Cerebellar cortex (tissue), 1 donor: ENCODE measurements around the gene FGD4.
"Not testable (repeated sequence)": the region's sequence is repeated elsewhere in the genome, so short reads cannot be mapped to it uniquely, and the experiment has no call there.

Source experiments
- DNase-seq: peaks from one replicate; pipeline ENCODE4 v3.0.0-alpha.2; 2015; ENCODE audit warnings: low spot score

FGD4 gene

DNA sequence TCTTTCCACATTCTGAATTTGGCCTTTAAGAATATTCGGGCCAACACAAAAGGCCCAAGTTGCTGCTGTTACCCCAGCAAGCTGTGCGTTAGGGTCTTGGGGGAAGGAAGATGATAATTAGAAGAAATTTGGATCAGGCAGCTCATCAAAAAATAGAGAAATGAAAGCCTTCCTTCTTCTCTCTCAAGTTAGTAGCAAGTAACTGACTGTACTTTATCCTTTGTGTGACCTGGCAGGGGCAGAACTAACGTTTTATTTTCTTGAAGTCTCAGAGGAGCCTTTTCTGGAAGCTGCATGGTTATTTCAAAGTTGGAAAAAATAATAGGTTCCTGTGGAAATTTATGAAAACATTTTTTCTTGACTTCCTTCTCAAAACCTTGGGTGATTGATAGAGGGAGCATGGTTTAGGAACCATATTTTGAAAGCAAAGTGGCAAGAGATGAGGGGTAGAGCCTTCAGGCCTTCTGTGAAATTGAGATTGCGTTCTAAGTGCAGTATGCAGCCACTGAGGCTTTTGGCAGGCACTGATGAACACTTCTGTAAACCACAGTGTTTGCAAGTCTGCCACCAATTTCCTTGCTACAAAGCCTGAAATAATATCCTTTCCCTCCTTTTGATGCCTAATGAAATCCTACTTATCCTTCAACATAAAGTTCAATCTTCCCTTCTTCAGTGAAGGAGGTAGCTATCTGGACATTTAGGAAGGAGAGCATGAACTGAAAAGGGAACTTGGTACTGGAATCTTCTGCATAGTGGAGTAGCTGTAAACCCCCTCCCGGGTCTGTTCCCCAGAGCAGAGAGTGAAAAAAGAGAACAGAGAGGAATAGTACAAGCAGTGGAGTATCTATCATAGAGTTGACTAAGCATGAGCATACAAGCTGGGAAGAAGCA, 123.2 kb downstream of the FGD4 start:
- DNase-seq, result no peak

DNA sequence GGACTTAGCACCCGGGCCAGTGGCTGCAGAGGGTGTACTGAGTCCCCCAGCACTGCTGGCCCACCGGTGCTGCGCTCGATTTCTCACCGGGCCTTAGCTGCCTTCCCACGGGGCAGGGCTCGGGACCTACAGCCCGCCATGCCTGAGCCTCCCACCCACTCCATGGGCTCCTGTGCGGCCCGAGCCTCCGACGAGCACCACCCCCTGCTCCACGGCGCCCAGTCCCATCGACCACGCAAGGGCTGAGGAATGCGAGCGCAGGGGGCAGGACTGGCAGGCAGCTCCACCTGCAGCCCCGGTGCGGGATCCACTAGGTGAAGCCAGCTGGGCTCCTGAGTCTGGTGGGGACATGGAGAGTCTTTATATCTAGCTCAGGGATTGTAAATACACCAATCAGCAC, 126.4 kb downstream of the FGD4 start:
- DNase-seq, result not testable (repeated sequence)

DNA sequence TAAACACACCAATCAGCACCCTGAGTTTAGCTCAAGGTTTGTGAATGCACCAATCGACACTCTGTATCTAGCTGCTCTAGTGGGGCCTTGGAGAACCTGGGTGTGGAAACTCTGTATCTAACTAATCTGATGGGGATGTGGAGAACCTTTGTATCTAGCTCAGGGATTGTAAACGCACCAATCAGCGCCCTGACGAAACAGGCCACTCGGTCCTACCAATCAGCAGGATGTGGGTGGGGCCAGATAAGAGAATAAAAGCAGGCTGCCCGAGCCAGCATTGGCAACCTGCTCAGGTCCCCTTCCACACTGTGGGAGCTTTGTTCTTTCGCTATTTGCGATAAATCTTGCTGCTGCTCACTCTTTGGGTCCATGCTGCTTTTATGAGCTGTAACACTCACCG, 127.0 kb downstream of the FGD4 start:
- DNase-seq, result not testable (repeated sequence)

DNA sequence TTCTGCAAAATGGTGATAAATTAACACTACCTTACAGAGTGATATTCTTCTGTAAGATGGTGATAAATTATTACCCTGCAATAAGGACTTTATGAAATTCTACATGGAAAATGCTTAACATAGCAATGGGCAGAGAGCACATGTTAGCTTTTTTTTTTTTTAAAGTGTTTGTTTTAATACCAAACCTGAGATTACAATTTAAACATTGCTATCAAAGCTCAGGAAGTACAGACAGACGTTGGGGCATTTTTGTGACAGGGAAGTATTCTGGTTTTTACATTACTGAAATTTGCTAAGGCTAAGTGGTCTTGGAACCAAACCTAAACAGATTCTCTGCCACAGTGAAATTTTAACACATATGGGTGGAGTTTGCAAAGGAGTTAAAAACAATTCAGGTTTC, 133.1 kb downstream of the FGD4 start:
- DNase-seq, result no peak

DNA sequence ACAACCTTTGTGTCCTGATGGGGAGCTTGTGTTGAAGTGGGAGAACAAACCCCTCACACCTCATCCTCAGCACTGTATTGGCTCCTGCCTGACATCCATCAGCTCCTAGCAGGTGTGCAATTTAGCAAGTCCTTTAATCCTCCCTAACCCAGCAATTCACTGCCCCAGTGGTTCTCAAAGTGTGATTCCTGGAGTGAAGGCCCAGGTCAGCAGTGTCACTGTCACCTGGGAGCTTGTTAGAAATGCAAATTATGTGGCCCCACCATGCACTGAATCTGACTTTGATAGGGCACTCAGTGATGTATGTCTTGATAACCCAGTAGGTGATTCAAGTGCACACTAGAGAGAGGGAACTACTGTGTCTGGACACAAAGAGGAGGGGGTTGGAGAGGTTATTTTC, 133.6 kb downstream of the FGD4 start:
- no peak for DNase-seq

DNA sequence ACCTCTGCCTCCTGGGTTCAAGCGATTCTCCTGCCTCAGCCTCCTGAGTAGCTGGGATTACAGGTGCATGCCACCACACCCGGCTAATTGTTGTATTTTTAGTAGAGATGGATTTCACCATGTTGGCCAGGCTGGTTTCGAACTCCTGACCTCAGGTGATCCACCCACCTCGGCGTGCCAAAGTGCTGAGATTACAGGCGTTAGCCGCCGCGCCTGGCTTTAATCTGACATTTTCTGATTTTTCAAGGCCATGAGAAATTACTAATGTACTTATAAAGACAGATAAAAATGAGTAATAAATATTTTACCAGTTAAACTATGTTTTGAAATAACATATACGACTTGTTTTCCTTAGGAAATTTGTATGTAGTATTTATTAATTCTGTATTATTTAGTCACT, 134.1 kb downstream of the FGD4 start:
- not testable (repeated sequence) for DNase-seq

DNA sequence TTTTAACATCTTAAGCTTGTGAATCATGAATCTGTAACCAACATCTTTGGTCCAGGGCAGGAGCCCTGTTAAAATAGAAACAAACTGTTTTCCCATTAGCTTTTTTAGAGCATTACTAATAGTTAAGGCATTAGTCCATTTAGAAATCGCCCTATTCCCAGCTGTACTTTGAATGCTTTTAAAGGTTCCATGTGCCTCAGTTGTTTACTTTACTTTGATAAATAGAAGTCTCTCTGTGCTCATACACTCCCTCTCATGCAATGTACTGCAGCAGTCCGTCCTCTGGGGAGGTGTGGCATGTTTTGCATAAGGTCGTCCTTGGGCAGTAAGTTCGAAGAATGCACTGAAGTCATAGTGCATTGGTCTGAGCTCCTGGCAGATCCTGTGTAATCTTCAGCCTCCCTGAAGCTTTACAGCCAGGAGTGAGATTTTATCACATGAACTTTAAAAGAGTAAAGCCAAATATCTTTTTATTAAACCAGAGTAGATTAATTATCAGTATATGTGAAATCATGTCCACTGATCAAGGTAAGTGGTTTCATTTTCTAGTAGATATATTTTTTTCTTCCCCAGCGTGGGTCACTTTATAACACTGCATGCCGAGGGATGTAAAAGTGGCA, 134.7 kb downstream of the FGD4 start:
- no peak for DNase-seq

DNA sequence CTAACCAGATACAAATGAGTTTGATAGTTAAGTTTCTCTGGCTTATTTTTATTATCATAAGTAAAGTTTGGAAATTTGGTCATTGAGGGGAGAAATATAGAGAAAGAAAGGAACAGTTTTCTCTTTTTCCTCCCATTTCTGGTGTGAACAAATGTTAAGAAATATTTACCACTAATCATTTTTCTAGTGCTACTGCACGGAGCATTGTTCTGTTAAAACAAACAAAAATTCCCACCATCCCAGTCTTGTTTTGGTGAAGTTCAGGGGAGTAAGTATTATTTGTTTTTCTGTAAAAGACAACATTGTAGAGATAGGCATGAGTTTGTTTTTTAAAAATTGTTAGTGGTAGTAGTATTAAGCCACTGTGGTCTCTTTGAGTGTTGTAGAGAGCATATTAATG, 135.3 kb downstream of the FGD4 start:
- DNase-seq, result no peak

DNA sequence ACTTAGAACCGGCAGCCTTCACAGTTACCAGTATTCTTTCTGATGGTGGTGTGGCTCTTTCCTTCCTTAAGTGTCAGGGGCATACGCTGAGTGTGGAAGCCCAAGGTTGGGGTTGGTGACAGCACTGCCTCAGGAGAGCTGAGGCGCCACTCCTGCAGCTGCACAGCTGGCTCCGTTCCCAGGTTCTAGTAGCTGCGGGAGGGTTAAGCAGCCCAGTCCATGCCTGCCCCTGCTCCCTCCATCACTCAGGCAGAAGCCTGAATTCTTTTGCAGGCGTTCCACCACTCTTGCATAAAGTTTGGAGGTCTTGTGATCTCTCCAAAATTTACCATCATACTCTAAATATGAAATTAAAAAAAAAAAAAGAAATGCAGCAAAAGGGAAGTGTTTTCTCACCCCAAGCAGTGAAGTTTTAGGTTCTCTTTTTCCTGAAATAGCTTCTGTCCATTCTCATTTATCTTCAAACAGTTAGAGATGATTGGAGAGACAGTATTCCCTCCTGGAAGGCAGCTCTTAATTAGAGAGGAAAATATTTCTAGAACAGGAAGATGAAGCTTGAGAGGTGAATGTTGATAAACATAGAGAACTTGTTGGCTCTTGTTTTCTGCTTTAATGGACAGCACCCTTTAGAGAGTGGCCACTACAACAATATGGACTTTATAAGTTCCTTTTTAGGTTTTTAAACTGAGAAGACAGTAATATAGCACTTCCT, 136.1 kb downstream of the FGD4 start:
- peak; percentile 46 for DNase-seq

DNA sequence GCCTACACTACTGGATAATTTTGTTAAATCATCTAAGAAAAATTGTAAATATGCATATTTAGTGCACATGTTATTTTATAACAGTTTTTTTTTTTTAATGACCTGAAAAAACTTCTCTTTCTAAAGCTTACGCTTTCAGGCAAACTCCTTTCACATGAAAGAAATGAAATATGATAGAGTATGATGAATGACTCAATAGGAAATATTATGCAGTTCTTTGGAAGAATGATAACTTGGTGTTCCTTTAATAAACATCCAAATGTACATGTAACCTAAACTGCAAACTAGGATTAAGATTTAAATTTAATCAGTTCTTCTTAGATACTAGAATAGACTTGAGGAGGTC, 136.6 kb downstream of the FGD4 start:
- DNase-seq, result no peak

DNA sequence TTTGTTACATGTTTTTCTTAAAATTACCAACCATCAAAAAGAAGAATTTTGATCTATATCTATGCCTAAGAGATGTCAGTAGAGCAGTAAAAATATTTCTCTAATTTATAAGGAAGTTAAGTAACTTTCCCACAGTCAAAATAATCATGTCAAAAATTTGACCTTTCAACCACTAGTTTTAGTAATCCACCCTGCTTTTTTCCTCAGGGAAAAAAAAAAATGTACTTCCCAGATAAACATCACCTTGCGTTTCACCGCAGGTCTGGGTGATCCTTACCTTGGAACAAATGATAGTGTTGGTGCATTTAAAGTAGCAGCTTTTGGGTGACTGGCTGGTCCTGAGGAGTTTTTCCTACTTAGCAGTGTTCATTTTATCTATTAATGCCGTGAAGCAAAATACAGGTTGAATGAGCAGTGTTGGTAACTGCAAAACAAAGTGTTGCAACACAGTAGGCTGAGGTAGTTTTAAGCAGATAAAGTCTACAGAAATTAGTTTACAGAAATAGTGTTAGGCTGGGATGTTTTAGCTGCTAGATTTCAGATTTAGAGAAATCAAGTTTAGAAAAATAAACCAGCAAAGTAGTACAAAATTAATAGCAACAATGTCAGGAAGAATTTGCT, 142.5 kb downstream of the FGD4 start:
- DNase-seq, result no peak

DNA sequence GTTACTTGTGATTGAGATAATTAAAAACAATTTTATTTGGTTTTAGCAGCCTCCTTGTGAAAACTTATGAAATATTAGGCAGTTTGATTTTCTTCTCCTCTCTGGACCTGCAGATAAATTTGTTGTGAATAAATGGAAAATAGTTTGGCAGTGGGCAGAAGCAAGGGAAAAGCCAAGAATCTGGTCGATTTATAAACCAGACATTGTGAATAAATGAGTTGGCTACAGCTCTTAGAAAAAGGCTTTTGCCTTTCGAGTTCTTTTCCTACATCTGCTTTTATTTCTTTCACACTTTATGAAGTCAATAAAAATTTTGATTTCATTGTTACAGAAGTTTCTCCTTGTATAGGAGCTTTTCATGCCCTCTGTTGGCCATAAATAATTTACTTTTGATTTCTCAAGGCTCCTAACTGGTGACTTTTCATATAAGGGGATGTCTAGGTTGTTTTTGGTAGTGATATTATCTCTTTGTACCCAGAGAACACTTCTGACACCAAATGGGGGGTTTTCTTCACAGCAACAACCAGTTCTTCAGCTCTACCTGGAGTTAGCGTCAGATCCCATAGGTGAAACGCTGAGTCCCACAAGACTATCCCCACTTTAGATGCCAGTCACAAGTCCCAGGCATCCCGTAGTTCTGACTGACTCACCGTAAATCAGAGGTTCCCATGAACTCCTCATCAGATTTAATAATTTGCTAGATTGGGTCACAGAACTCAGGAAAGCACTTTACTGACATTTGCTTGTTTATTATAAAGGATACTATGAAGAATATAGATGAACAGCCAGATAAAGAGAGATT, 143.3 kb downstream of the FGD4 start:
- no peak for DNase-seq

DNA sequence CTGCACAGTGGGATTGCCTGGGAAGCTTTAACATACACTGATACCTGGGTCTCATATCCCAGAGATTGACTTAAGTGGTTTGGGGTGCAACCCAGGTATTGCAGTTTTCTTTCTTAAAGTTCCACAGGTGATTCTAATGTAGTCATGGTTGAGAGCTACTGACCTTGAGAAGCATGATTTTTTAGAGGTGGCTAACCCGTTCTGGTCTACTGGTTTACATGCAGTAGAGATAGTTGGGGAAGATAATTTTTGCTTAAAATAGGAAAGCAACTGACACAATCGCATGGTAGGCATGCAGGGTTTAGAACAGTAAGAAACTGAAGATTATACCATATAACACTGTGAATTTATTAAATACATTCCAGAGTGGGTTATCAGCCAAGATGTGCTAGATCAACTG, 145.5 kb downstream of the FGD4 start:
- no peak for DNase-seq

DNA sequence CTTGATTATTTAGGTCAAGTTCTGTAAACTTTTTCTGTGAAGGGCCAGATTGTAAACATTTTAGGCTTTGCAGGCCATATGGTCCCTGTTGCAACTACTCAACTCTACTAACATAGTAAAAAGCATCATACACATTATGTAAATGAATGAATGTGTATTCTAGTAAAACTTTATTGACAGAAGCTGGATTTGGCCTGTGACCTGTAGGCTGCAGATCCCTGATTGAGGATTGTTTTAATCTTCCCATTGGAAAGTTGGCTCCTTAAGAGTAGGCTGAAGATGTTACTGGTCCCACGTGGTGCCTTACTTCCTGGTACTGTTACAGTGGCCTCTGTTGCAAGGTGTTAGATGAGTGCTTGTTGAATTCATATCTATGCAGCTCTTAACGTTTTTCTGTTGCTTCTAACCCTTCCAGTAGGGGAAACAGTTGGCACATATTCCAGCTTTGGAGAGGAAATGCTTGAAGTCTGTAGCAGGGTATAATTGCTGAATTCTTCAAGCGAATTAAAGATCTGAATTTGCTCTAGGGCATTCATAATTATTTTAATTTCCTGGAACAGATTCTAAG, 146.1 kb downstream of the FGD4 start:
- no peak for DNase-seq

DNA sequence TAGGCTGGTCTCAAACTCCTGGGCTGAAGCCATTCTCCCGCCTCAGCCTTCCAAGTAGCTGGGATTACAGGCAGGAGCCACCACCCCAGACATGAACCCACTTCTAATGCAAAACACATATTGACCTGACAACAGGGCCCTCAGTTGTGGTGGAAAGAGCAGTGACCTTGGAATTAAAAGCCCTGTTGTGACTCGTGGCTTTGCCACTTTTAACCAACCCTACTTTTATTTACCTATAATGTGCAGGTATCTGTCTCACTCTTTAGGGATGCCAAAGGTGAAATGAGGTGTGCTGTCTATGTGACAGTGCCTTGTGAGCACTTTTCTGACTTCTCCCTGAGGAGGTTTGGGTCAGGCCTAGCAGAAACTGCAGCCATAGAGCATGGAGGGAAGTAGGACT, 146.9 kb downstream of the FGD4 start:
- no peak for DNase-seq

DNA sequence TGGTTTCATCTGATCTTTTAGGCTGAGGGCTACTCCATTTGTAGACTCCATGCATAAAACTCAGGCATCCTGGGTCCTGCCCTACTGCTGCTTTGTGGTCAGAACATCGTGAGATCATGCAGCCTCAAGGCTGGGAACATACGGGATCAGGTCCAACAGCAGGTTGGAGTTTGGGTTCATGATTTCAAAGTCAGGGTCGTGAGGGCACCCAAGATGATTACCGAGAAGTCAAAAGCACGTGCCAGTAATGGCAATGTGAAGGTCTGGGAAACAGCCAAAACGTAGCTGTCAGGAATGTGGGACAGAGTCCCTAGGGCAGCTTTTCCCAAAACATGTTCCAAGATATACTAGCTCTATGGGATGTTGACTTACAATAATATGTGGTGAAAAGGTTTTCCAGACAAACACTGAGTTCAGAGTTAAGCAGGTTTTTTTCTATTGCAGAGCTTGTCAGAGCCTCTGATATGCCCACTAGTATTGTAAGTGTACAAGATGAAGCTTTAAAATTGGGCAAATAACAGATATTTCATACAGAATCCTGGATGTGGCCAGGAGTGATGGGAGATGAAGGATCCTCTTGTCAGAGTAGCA, 149.4 kb downstream of the FGD4 start:
- DNase-seq, result no peak

DNA sequence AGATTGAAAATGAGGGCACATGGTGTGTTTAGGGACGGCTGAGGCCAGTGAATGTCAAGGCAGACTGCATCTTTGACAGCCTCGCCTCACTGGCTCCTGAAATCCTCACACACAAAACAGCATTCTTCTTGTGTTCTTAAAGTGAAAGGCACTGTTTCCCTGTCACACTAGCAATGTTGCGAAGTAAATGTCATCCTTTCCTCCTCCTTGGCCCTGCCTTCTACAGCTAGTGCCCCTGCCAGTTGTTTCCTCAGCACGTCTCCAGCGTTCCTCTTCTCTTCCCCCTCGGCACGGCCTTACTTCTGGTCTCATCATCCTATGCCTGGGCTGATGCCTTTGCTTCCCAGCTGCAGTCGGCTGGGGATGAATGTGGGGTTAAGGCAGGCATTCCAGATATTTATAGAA, 150.3 kb downstream of the FGD4 start:
- no peak for DNase-seq

DNA sequence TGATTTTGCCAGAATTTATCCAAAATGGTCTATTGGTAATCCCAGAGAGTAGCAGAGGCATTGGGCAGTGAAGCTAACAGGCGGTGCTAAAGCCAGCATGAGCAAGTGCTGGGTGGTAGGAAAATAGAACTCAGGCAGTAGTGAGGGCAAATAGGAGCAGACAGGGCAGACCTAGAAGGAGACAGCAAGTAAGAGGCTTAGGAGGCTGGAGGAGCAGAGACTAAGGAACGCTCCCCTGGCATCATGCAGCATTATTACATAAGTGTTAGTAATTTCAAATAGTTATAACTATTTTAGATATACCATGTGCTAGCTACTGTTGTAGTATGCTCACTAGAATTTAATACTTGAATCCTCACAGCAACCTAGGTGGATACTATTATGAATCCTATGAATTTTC, 151.7 kb downstream of the FGD4 start:
- DNase-seq, result no peak

DNA sequence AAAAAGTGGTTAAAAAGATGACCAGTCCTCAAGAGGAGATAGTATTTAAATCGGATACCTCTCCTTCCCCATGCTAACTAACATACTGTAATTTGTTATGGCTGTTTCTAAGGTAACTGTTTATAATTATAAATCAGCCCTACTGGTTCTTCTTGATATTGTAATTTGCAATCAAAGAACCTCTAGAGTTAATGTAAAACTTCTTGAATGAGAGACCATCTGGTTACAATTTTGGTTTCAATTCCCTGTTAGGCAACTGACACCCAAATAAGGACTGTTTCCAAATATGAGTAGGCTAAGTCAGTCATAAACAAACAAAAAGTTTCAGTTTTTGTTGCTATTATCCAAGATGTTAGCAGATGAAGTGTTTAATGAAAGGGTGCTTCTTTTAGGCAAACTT, 159.5 kb downstream of the FGD4 start:
- DNase-seq, result no peak

DNA sequence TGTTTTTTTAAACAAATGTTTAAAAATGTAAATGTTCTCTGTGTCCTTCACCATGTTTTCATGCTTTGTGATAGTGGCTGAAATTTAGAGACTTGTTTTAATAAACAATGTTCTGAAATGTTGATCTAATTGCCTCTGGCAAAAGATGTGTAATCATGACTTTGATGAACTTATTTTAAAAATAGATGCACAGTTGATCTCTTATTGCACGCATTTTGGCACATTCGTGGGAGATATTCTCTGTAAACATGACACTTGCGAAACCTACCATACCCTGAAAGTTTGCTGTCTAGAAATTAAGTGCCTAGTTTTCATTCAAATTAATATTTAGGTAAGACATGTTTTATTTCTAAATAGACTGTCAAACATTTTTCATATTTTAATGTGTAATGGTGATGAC, 160.1 kb downstream of the FGD4 start:
- no peak for DNase-seq

DNA sequence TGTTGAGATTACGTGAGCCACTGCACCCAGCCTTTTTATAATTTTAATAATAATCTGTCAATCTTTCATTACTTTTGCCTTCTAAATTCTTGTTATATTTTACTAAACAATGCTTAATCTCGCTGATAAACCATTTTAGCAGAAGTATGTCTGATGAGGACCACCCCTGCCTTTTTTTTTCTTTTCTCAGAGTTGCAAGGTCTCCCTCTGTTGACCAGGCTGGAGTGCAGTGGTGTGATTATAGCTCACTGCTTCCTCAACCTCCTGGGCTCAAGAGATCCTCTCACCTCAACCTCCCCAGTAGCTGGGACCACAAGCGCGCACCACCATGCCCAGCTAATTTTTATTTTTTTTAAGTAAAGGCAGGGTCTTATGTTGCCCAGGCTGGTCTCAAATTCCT, 161.2 kb downstream of the FGD4 start:
- no peak for DNase-seq
